Measurements from ENCODE around the gene MEDAG. TPM values are rescaled to one million over a fixed set of nuclear protein-coding genes. Genes with fewer than 3 reads are reported as not detected.

Gene MEDAG
- total and polyA plus RNA-seq, 2 experiments from 2014 or later: 0.06 TPM; not detected in 1

DNA sequence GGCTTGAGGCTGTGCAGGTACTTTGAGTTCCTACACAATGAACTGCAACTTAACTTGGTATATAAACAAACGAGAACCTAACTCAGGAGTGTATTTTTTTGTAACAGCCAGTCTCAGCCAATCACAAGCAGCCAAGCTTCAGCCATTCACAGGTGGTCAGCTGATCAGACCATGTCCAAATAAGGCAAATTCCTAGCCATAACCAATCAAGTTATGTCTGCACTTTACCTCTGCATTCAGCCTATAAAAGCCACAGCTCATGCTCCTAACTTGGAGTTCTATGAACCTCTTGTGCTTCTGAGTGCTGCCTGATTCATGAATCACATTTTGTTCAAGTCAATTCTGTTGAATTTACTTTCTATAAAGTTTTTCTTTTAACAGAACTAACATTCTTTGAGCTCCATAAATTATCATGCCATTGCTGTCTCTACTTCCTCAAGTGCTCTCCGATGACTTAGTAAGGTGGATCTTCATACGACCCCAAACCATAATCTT is 16.8 kb upstream of the MEDAG start:
- H3K27ac ChIP-seq: no peak overlapping the region
- no peak for DNase-seq (ENCODE audit: low read depth in 1 of 2, low spot score in 1 of 2)

DNA sequence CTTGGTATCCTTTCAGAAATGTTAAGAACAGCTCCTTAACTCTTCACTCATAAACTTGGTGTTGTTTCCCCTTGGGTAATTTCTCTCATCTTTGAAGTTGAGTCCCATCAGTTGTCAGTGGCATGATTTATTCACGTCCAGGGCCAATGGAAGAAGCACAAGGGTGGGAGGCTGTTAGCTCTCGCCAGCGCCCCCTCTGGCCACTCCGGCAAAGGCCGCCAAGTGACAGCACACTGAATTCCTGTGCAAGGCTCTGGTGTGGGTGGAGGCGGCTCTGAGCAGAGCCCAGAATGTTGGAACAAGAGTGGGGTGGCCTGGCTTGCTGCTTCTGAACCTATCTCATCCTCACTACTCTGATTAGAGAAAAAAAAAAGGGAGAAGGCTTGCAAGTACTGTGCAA is 13.1 kb upstream of the MEDAG start:
- H3K36me3 ChIP-seq: no peaks in the 10 kb centered on the region
- H3K4me1 ChIP-seq (ENCODE audit: low read depth): no peaks in the 10 kb centered on the region
- no peaks in the 10 kb centered on the region for H3K27me3 ChIP-seq
- H3K4me3 ChIP-seq: no peak overlapping the region
- no peaks in the 10 kb centered on the region for H3K9me3 ChIP-seq (ENCODE audit: low read depth)
- H3K27ac ChIP-seq: no peak overlapping the region
- TF ChIP-seq, protein P1, sequence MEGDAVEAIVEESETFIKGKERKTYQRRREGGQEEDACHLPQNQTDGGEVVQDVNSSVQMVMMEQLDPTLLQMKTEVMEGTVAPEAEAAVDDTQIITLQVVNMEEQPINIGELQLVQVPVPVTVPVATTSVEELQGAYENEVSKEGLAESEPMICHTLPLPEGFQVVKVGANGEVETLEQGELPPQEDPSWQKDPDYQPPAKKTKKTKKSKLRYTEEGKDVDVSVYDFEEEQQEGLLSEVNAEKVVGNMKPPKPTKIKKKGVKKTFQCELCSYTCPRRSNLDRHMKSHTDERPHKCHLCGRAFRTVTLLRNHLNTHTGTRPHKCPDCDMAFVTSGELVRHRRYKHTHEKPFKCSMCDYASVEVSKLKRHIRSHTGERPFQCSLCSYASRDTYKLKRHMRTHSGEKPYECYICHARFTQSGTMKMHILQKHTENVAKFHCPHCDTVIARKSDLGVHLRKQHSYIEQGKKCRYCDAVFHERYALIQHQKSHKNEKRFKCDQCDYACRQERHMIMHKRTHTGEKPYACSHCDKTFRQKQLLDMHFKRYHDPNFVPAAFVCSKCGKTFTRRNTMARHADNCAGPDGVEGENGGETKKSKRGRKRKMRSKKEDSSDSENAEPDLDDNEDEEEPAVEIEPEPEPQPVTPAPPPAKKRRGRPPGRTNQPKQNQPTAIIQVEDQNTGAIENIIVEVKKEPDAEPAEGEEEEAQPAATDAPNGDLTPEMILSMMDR (IDR thresholded peaks at IDR 0.05; ENCODE audit: low read depth, low read length): peak; percentile 76
- peak; percentile 42 to 75 for DNase-seq (ENCODE audit: low read depth in 1 of 2, low spot score in 1 of 2)

More for the DNA sequence above, 16.8 kb upstream of the MEDAG start:
- TF ChIP-seq, protein P1 (IDR thresholded peaks at IDR 0.05; ENCODE audit: low read depth, low read length): no peak
- Histone ChIP-seq H3K9me3 (ENCODE audit: low read depth) (no peaks in the 10 kb centered on the region), H3K27me3 (no peaks in the 10 kb centered on the region), H3K4me1 (ENCODE audit: low read depth) (no peaks in the 10 kb centered on the region), H3K4me3 (no peak overlapping the region), H3K36me3 (no peaks in the 10 kb centered on the region)

DNA sequence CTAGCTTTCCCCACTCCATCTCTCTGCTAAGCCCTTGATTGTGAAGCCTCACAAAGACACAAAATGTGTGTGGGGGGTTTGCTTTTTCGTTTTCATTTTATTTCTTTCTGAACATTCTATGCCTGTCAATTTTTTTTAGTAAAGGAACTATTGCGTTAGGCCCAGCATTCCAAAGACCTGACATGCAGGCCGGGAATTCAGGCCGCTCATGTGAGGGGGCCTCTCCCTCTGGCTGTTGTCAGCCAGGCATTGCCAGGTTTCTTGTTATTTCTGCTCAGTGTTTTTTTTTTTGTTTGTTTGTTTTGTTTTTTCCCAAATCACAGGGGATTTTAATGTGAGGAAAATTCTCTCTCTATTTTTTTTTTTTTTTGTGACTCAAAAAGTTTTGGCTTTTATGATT is 10.3 kb upstream of the MEDAG start:
- Histone ChIP-seq H3K27ac (no peak overlapping the region), H3K4me1 (ENCODE audit: low read depth) (no peaks in the 10 kb centered on the region), H3K9me3 (ENCODE audit: low read depth) (no peaks in the 10 kb centered on the region), H3K27me3 (peaks cover 6% of the 10 kb centered on the region), H3K4me3 (no peak overlapping the region), H3K36me3 (no peaks in the 10 kb centered on the region)
- TF ChIP-seq, protein P1 (IDR thresholded peaks at IDR 0.05; ENCODE audit: low read depth, low read length): no peak
- DNase-seq (ENCODE audit: low read depth in 1 of 2, low spot score in 1 of 2): peak; percentile 12 to 95

DNA sequence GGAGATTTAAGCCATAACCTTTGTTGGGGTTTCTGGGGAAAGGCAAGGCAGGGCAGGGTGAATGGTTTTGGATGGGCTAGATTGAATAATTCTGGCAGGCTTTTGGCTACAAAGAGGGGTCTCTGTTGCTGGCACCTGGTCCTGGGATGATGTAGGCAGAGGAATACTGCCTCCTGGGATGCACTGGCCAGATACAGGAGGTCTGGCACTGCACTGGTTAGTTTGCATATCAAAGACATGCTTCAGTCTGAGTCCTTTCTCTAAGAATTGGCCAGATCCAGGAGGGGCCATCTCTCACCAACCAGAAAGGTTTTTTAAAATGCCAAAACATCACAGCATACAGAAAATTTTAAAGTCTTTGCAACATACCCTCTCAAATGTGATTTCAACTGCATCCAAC is 8.0 kb upstream of the MEDAG start:
- no peak for DNase-seq (ENCODE audit: low read depth in 1 of 2, low spot score in 1 of 2)
- Histone ChIP-seq H3K9me3 (ENCODE audit: low read depth) (no peaks in the 10 kb centered on the region), H3K4me3 (no peak overlapping the region), H3K36me3 (no peaks in the 10 kb centered on the region), H3K27ac (no peak overlapping the region), H3K27me3 (peaks cover 19% of the 10 kb centered on the region), H3K4me1 (ENCODE audit: low read depth) (no peaks in the 10 kb centered on the region)
- TF ChIP-seq, protein P1 (IDR thresholded peaks at IDR 0.05; ENCODE audit: low read depth, low read length): no peak

DNA sequence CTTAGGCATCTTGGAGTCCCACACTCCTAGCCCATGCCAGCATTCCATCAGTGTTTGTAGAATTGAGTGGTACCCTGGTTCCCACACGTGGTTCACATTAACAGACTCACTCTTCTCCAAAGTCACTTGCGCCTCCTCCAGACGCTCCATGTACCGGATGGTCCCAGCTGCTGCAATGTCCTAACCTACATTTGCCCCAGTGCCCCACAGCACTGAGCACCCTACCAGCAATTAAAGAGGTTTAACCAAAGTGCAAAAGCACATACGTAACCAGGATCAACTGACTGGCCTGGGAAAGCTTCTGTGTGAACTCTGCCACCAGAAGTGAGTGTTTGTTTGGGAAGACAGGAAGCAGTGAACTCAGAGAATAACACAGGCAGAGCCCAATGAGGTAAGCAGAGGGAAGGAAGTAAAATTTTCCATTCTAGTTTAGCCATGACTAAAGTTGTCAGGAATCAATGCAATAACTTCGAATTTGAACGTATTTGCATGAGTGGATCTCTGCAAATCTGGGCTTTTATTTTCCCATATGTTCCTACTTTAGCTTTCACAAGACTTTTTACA is 7.3 kb upstream of the MEDAG start:
- peaks cover 26% of the 10 kb centered on the region for H3K27me3 ChIP-seq
- H3K27ac ChIP-seq: no peak overlapping the region
- no peaks in the 10 kb centered on the region for H3K4me1 ChIP-seq (ENCODE audit: low read depth)
- DNase-seq (ENCODE audit: low read depth in 1 of 2, low spot score in 1 of 2): peak in 1 of 2 donors; percentile 93
- no peaks in the 10 kb centered on the region for H3K36me3 ChIP-seq
- H3K4me3 ChIP-seq: no peak overlapping the region
- H3K9me3 ChIP-seq (ENCODE audit: low read depth): no peaks in the 10 kb centered on the region
- TF ChIP-seq, protein P1 (IDR thresholded peaks at IDR 0.05; ENCODE audit: low read depth, low read length): no peak
